ENCODE measurements around the gene CPVL. TPM values are rescaled to one million over a fixed set of nuclear protein-coding genes. Genes with fewer than 3 reads are reported as not detected.
"Not testable (repeated sequence)": the region's sequence is repeated elsewhere in the genome, so short reads cannot be mapped to it uniquely, and the experiment has no call there.

Gene CPVL
- total RNA-seq, 1 donor from 2014 or later: 0.86 TPM

DNA sequence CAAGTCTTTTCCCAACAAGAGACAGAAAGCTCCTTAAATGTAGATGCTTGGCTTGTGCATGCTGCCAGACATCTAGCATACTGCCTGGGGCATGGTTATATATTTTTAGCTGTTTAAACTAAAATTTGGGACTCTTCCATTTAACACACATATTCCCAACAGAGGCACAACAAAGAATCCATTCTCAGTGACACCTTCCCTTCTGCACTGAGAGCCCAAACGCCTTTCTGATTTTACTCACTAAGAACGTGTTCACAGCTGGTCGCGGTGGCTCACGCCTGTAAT, 49.9 kb downstream of the CPVL start:
- intact Hi-C loops (cut with micrococcal nuclease): no loop called here

DNA sequence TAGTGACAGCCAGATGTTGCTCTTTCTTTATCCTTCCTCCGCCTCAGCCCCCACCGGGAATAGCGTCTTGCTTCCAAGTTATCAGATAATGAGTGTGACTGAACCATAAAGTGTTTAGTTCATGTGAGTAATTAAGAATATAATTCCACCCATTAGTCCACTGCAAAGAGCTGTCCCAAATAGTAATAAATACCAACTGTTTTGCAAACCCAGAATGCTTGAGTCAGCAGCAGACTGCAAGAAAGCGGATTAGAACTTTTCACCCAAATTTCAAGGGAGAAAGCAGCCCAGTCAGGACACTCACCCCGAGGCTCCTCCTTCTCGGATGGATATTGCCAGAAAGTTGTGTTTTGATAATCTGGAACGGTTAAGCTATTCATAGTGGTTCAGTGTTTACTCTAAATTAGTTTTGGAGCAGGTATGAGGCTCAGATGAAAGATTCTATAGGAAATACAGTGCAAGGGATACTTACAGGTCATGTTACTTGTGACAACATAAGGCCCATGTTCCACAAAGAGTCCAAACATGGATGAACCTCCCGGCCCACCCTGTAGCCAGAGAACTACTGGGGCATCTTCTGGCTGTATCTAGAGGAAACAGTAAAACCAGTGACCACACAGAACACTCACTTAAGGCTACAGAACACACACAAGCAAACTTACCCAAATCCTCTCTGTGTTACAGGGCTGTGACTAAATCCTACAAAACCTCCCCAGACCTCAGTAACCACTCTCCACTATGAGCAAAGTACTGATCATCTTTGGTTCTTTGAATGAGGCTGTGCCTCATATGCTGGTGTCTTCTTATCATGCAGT, 50.5 kb downstream of the CPVL start:
- intact Hi-C loops (cut with micrococcal nuclease): no loop called here

GRCh38 chr7:29093091-29093490, 53.2 kb downstream of the CPVL start:
- intact Hi-C loops (cut with micrococcal nuclease): not testable (repeated sequence)

DNA sequence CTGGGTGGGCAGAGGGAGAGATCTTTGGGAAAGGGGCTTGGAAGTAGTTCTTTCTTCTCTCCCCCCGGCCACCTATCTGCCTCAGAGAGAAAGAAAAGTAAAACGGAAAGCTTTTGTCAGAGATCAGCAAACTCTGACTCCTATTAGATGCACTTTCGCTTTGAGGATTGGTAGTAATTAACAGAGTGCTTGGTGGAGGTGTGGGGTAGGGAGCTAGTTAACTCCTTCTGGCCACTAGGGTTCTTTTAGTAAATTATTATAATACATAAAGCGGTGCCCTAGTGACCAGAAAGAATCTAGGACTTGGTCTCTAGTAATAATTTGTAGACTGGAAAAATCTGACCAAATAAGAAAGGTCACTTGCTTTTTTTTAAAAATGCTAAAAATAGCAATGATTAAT, 54.6 kb downstream of the CPVL start:
- intact Hi-C loops (cut with micrococcal nuclease): no loop called here

- intact Hi-C loops (cut with micrococcal nuclease): no loop called here
These were observed 55.3 kb downstream of the CPVL start for GRCh38 chr7:29090836-29091601.

DNA sequence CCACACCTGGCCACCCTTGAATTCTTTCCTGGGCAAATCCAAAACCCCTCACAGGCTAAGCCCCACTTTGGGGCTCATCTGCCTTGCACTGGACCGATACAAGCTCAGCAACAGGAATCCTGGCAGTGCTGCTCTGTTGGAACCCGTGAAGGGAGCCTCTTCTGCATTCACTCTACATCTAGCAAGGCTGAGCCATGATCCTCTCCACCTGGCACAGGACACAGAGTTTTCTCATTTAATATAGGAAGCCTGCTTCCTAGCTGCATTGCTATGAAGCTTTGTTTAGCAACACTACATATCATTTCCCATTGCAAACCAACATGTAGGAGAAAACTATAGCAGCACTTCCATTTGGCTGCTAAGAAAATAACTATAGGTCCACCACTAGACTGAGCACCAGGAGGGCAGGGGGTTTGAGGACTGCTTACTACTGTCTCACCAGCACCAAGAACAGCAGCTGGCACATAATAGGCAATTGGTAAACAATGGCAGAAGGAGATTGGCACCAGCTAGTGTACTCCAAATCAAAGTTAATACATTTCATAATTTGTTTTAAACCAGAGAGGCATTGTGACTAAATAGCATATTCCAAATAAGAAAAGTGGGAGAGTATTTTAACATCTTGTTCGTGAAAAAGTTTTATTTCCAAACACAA, 56.1 kb downstream of the CPVL start:
- intact Hi-C loops (cut with micrococcal nuclease): no loop called here

DNA sequence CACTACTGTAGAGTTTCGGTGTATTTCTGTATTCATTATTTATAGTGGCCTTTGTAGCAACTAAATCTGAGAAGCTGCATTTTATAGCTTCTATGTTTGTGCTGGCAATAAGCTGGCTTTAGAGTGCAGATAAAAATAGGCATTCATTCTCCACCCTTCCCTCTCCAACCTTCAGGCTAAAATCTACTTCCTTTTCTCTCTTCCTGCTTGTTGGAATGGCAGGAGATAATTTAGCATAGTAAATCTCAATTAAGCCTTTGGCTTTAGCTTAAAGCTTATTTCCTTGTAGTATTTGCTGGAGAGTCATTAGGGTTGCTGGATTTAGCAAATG, 58.5 kb downstream of the CPVL start:
- intact Hi-C loops (cut with micrococcal nuclease): loop anchor here (5.0 kb wide), 1 partner anchor 51 kb away; no protein-coding TSS in a partner anchor

- intact Hi-C loops (cut with micrococcal nuclease): loop anchor here (5.0 kb wide), 1 partner anchor 49 kb away; no protein-coding TSS in a partner anchor
These were observed 59.8 kb downstream of the CPVL start for GRCh38 chr7:29086545-29086944.

GRCh38 chr7:29084832-29085231, 61.5 kb downstream of the CPVL start:
- intact Hi-C loops (cut with micrococcal nuclease): loop anchor here (5.0 kb wide), 1 partner anchor 48 kb away; no protein-coding TSS in a partner anchor

GRCh38 chr7:29080803-29081202, 65.5 kb downstream of the CPVL start:
- intact Hi-C loops (cut with micrococcal nuclease): no loop called here

- intact Hi-C loops (cut with micrococcal nuclease): no loop called here
These were observed 67.8 kb downstream of the CPVL start for GRCh38 chr7:29078311-29079260.

DNA sequence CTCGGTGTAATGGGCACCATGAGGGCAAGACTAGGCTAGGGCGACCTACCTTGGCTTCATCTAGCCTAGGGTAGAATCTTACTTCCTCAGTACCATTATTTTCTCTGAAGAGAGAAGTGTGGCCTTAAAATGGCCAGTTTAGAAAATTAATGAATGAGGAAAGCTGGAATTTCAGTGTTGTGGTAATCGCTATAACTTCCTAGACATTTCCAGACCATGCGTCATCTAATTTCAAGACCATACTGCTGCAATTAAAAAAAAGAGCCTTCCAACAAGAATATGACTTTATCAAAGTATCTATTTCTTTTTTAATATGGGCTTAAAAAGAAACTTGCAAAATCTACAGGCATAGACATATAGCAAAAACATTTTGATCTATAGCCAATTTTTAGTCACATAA, 68.5 kb downstream of the CPVL start:
- intact Hi-C loops (cut with micrococcal nuclease): no loop called here

DNA sequence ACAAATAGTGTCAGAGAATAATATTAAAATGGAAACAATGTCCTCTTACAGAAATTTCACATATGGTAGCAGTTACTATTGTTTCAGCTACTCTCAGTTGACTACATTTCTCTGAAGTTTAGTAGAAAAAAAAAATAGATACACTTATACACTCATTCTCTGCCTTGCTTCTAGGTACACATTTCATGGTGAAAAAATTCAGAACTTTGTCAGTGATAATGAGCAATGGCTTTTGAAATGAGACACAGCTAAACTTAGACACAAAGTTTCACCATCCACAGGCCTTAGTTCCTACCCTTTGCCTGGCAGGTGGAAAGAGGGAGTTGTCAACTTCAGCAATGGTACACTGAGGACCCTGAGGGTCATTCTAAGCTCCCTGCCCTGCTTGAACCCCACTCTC, 69.2 kb downstream of the CPVL start:
- intact Hi-C loops (cut with micrococcal nuclease): no loop called here

- intact Hi-C loops (cut with micrococcal nuclease): no loop called here
These were observed 69.7 kb downstream of the CPVL start for GRCh38 chr7:29076631-29077030.

GRCh38 chr7:29075606-29076005, 70.7 kb downstream of the CPVL start:
- intact Hi-C loops (cut with micrococcal nuclease): no loop called here

DNA sequence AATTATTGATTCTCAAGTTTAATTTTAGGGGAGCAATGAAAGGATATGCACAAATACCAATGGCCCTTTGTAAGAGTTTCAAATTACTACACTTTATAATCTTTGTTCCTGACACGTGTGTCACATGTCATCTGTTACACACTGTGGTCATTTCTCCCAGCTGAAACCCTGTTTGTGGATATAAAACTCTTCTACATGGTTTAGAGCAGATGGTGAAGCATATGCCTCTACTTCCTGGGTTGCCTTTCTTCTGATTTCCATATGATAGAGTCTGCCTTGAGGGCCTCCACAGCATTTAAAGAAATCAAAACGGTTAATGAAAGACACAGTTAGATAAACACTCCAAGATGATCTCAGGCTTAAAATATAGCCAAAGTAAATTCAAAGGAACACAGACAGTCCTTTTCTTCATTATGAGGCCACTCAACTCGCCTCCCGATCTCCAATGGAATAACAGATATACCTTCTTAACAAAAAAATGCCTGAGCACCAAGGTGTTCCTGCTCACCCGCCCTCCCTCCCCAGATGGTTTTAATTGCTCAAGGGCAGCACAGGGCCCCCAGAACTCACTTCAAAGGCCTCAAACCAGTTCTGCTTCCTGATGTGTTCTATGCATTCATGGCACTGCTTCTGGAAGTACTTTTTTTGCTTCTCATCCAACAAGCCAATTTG, 75.0 kb downstream of the CPVL start:
- intact Hi-C loops (cut with micrococcal nuclease): no loop called here

DNA sequence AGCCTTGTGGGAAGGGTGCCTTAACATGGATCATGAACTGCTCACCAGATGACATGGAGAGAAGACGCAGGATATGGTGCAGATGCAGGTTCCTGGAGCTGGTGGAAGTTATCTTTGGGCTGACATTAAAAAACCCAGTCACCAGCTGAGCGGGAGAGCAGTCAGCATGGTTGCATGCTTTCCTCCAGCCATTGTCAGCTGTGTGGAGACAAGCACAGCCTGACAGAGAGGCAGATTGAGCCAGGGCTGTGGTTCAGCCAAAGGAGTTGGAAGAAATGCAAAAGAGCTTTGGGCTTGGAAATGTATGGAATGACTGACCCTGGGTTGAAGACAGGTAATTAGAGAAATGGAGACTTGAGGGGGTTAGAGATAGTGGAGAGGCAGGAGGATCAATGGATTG, 79.7 kb downstream of the CPVL start:
- intact Hi-C loops (cut with micrococcal nuclease): no loop called here

DNA sequence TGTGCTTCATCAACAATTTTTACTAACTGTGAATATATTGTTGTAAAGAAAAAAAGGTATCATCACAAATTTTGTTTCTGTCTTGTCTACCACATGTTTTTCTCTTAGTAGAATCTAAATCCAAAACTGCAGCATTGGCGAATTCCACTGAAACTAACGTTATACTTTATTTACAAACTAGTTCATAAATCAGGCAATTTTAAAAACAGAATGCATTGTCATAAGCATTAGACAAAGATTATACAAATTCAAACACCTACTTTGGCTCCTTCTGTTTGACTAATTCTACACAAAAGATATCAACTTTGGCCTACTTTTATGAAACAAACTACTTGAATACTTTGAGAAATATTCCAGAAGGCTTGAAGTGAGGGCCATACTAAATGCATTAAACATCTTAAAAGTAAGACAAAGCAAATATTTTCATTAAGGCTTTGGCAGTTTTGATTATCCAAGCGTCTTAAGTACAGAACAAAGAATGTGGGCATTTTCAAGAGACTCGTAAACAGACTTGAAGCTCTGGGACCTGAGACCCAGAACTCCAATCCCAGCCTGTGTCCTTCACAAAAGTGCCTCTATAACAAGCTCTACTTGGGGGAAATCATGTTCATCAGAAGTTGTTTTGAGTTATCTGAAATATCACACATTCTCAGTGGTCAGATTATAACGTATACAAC, 81.0 kb downstream of the CPVL start:
- intact Hi-C loops (cut with micrococcal nuclease): no loop called here

GRCh38 chr7:29063872-29064271, 82.5 kb downstream of the CPVL start:
- intact Hi-C loops (cut with micrococcal nuclease): no loop called here

- intact Hi-C loops (cut with micrococcal nuclease): no loop called here
These were observed 83.1 kb downstream of the CPVL start for GRCh38 chr7:29063236-29063635.

All from T-helper 1 cell treated with Interleukin-12 subunit alpha and Interleukin-12 subunit beta and Interleukin-4 antibody, amounts not matched to agents 30 ng/mL and 1 ng/mL, for 36 hours (primary cell).